Lung (tissue), 12 donors: ENCODE measurements around the gene ITGA11. TPM values are rescaled to one million over a fixed set of nuclear protein-coding genes. Genes with fewer than 3 reads are reported as not detected.

Source experiments
- ATAC-seq: fragments of 200-7000 bp; cut with Tn5 transposase; one replicate; pipeline ENCODE4 v1.9.1; 2020; ENCODE audit warnings: moderate number of reproducible peaks; ENCODE audit not compliant: insufficient read depth, low FRiP score
- DNase-seq, 3 donors: peaks; one replicate each; pipeline ENCODE4 v3.0.0-alpha.2; 2013 to 2017
- H3K27ac ChIP-seq, 2 donors: one replicate each; pipeline ENCODE4 v1.5.1; 2013; ENCODE audit warnings: mild to moderate bottlenecking in 2 of 2, moderate library complexity in 2 of 2, control low read depth in 1 of 2, inconsistent platforms in 1 of 2, low read depth in 1 of 2, low read length in 1 of 2
- H3K27me3 ChIP-seq, 3 donors: one replicate each; pipeline ENCODE4 v1.5.1; 2013; ENCODE audit warnings: low read length in 2 of 3; ENCODE audit not compliant: control insufficient read depth in 3 of 3, insufficient read depth in 3 of 3
- H3K36me3 ChIP-seq, 4 donors: one replicate each; pipeline ENCODE4 v1.5.1; 2013; ENCODE audit warnings: low read length in 4 of 4, mild to moderate bottlenecking in 1 of 4, moderate library complexity in 1 of 4; ENCODE audit not compliant: control insufficient read depth in 4 of 4, insufficient read depth in 4 of 4
- H3K4me1 ChIP-seq, 5 donors: one replicate each; pipeline ENCODE4 v1.5.1; 2013; ENCODE audit warnings: low read length in 5 of 5, mild to moderate bottlenecking in 2 of 5, moderate library complexity in 1 of 5; ENCODE audit not compliant: control insufficient read depth in 5 of 5, insufficient read depth in 5 of 5
- H3K4me3 ChIP-seq: one replicate; pipeline ENCODE4 v1.5.1; 2013; ENCODE audit warnings: mild to moderate bottlenecking, control low read depth, moderate library complexity
- H3K9ac ChIP-seq, 2 donors: one replicate each; pipeline ENCODE4 v1.5.1; 2013; ENCODE audit warnings: low read length in 2 of 2, control low read depth in 1 of 2; ENCODE audit not compliant: insufficient read depth in 1 of 2
- H3K9me3 ChIP-seq, 4 donors: one replicate each; pipeline ENCODE4 v1.5.1; 2013; ENCODE audit warnings: low read length in 3 of 4, mild to moderate bottlenecking in 1 of 4, moderate library complexity in 1 of 4; ENCODE audit not compliant: control insufficient read depth in 4 of 4, insufficient read depth in 3 of 4
- CTCF ChIP-seq: IDR thresholded peaks from 2 replicates; pipeline ENCODE4 v1.5.1; 2012; ENCODE audit warnings: mild to moderate bottlenecking; ENCODE audit errors: control extremely low read depth, extremely low read depth
- WGBS, 2 donors: extraction: QIAGEN DNeasy Blood & Tissue Kit; methylation state at CpG; one replicate each; pipeline ENCODE4 v1.1.7; 2013; 5-methylcytosine and 5-hydroxymethylcytosine counted together
- polyA plus RNA-seq, 2 donors: library from polyadenylated mRNA; stranded (reverse); fragments of 200-250 nt; gene quantifications; one replicate each; pipeline ENCODE4 v1.2.1, GENCODE V29; 2013
- total RNA-seq, 2 donors: library from RNA; depleted of rRNA in 1 of 2; stranded (reverse); fragments of >200 nt in 1 of 2; gene quantifications; one replicate each; pipeline ENCODE4 v1.2.1, GENCODE V29; 2014 to 2021
- donor health status: control.
- donor health status: control.
- donor health status: Bipolar disorder and iron deficiency.
- donor health status: healthy.
- donor health status: DM: yes; HTN: yes; CAD: no.

Gene ITGA11
- total and polyA plus RNA-seq, 4 donors: 0.35 to 1.8 (median 1.0) TPM

GRCh38 chr15:68286256-68286655 lies 145.7 kb downstream of the ITGA11 start:
- 84% methylated on average over 5 of the region's 5 CpGs for WGBS, 2 donors
- ATAC-seq: no peak

GRCh38 chr15:68285259-68285980 lies 146.5 kb downstream of the ITGA11 start:
- no peak overlapping the region for H3K27ac ChIP-seq
- TF ChIP-seq CTCF: no peak
- no peak overlapping the region for H3K4me3 ChIP-seq
- H3K9me3 ChIP-seq: peaks cover 0 to 2% (median 0%) of the 10 kb centered on the region in 4 donors
- peak; percentile 47 for ATAC-seq
- H3K27me3 ChIP-seq: no peaks in the 10 kb centered on the region
- no peak overlapping the region for H3K9ac ChIP-seq
- WGBS, 2 donors: 81 to 88% methylated on average over 5 of the region's 5 CpGs
- peaks cover 7 to 16% (median 11%) of the 10 kb centered on the region in 5 donors for H3K4me1 ChIP-seq
- peaks cover 5 to 20% (median 13%) of the 10 kb centered on the region in 4 donors for H3K36me3 ChIP-seq
- no peak for DNase-seq

More at GRCh38 chr15:68286256-68286655, 145.7 kb downstream of the ITGA11 start:
- H3K9ac ChIP-seq: no peak overlapping the region
- TF ChIP-seq CTCF: no peak
- H3K4me1 ChIP-seq: peaks cover under 1 to 14% (median 10%) of the 10 kb centered on the region in 5 donors
- H3K36me3 ChIP-seq: peaks cover 12 to 25% (median 15%) of the 10 kb centered on the region in 4 donors
- no peak overlapping the region for H3K27ac ChIP-seq
- no peak overlapping the region for H3K4me3 ChIP-seq
- H3K9me3 ChIP-seq: peaks cover 0 to 2% (median 0%) of the 10 kb centered on the region in 4 donors
- DNase-seq: no peak
- no peaks in the 10 kb centered on the region for H3K27me3 ChIP-seq

DNA sequence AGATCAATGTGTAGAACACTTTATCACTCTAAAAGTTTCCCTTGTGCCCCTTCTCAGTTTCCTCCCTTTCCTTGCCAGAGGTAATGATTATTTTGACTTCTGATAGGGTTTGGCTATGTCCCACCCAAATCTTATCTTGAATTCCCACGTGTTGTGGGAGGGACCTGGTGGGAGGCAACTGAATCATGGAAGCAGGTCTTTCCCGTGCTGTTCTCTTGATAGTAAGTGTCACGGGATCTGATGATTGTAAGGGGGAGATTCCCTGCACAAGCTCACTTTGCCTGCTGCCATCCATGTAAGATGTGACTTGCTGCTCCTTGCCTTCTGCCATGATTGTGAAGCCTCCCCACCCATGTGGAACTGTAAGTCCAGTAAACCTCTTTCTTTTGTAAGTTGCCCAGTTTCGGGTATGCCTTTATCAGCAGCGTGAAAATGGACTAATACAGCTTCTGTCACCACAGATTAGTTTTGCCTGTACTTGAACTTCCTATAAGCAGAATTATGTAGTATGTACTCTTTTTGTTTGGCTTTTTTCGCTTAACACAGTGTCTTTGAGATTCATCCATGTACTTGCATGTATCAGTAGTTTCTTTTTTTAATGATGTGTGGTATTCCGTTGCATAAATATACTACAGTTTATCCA lies 147.2 kb downstream of the ITGA11 start:
- ATAC-seq (no peak), DNase-seq (no peak)
- H3K9me3 ChIP-seq: peaks cover 0 to under 1% (median 0%) of the 10 kb centered on the region in 4 donors
- 85 to 88% methylated on average over 7 of the region's 7 CpGs for WGBS, 2 donors
- no peak for TF ChIP-seq CTCF
- peaks cover 0 to 16% (median 11%) of the 10 kb centered on the region in 4 donors for H3K36me3 ChIP-seq
- H3K4me3 ChIP-seq: no peak overlapping the region
- peaks cover 7 to 23% (median 15%) of the 10 kb centered on the region in 5 donors for H3K4me1 ChIP-seq
- H3K27me3 ChIP-seq: no peaks in the 10 kb centered on the region
- no peak overlapping the region for H3K9ac ChIP-seq
- H3K27ac ChIP-seq: no peak overlapping the region
